CD8-positive, alpha-beta memory T cell (primary cell): ENCODE measurements around the gene ATAD3B. TPM values are rescaled to one million over a fixed set of nuclear protein-coding genes. Genes with fewer than 3 reads are reported as not detected.
"Not testable (repeated sequence)": the region's sequence is repeated elsewhere in the genome, so short reads cannot be mapped to it uniquely, and the experiment has no call there.

Experiments
- CTCF ChIA-PET: fragments of 350-600 bp; sonication (Branson Sonifier 250); formaldehyde crosslinking; loops from one replicate; lab custom pipeline; 2021; ENCODE audit warnings: antibody characterized with exemption; lab: Charles Lee
- POLR2A ChIA-PET: fragments of 350-600 bp; sonication (Branson Sonifier 250); formaldehyde crosslinking; loops from one replicate; lab custom pipeline; 2021; ENCODE audit warnings: antibody characterized with exemption; lab: Charles Lee
- DNase-seq, 5 donors: peaks; one replicate each; pipeline versions ENCODE4 v3.0.0 to v3.0.0-alpha.2; 2020 to 2022; ENCODE audit warnings: mixed read lengths in 1 of 5
- H3K27ac ChIP-seq: one replicate; pipeline ENCODE4 v1.7.0; 2013; ENCODE audit warnings: low read depth, mild to moderate bottlenecking, low read length, moderate library complexity
- H3K27me3 ChIP-seq: 2 replicates; pipeline ENCODE4 v1.7.0; 2013; ENCODE audit warnings: low read length, mild to moderate bottlenecking; ENCODE audit not compliant: insufficient read depth, poor library complexity, severe bottlenecking
- H3K36me3 ChIP-seq: 2 replicates; pipeline ENCODE4 v1.7.0; 2013; ENCODE audit warnings: mild to moderate bottlenecking, low read length, moderate library complexity; ENCODE audit not compliant: insufficient read depth
- H3K4me1 ChIP-seq: 2 replicates; pipeline ENCODE4 v1.7.0; 2013; ENCODE audit warnings: mild to moderate bottlenecking, low read length, moderate library complexity; ENCODE audit not compliant: insufficient read depth
- H3K4me3 ChIP-seq: 2 replicates; pipeline ENCODE4 v1.7.0; 2013; ENCODE audit warnings: mild to moderate bottlenecking, low read length
- H3K9me3 ChIP-seq: 2 replicates; pipeline ENCODE4 v1.7.0; 2013; ENCODE audit warnings: mild to moderate bottlenecking, low read length
- H3K27ac Mint-ChIP-seq, 8 donors: one replicate each; pipeline ENCODE4 v1.8.0; 2020 to 2021; ENCODE audit warnings: mixed read lengths in 8 of 8, mild to moderate bottlenecking in 6 of 8, inconsistent platforms in 3 of 8, moderate library complexity in 3 of 8
- H3K27me3 Mint-ChIP-seq, 2 donors: one replicate each; pipeline ENCODE4 v1.8.0; 2020 to 2021; ENCODE audit warnings: mixed read lengths in 2 of 2, mild to moderate bottlenecking in 1 of 2, moderate library complexity in 1 of 2
- H3K36me3 Mint-ChIP-seq, 3 donors: one replicate each; pipeline ENCODE4 v1.8.0; 2020 to 2021; ENCODE audit warnings: mixed read lengths in 3 of 3, inconsistent platforms in 1 of 3, mild to moderate bottlenecking in 1 of 3
- H3K4me1 Mint-ChIP-seq, 3 donors: one replicate each; pipeline ENCODE4 v1.8.0; 2020 to 2021; ENCODE audit warnings: mixed read lengths in 3 of 3, inconsistent platforms in 1 of 3, mild to moderate bottlenecking in 1 of 3
- H3K4me3 Mint-ChIP-seq, 7 donors: one replicate each; pipeline ENCODE4 v1.8.0; 2020 to 2021; ENCODE audit warnings: mixed read lengths in 7 of 7, mild to moderate bottlenecking in 6 of 7, moderate library complexity in 4 of 7, inconsistent platforms in 2 of 7
- H3K9me3 Mint-ChIP-seq, 5 donors: one replicate each; pipeline ENCODE4 v1.8.0; 2020 to 2022; ENCODE audit warnings: mixed read lengths in 5 of 5, mild to moderate bottlenecking in 3 of 5, moderate library complexity in 2 of 5, inconsistent platforms in 1 of 5
- polyA plus RNA-seq: library from polyadenylated mRNA; unstranded; fragments of 300-500 nt; fragmentation: Illumina TruSeq; gene quantifications from one replicate; pipeline ENCODE4 v1.2.3, GENCODE V29; 2021
- total RNA-seq, 2 experiments: library from RNA; stranded (reverse); gene quantifications; one replicate each; pipeline ENCODE4 v1.2.3, GENCODE V29; 2021

Gene ATAD3B
- total and polyA plus RNA-seq, 3 experiments from 2014 or later: 7.9 to 86.6 (median 81.6) TPM

GRCh38 chr1:1459711-1460110 is 11.9 kb upstream of the ATAD3B start:
- H3K36me3 ChIP-seq, H3K4me3 ChIP-seq, H3K27me3 ChIP-seq, H3K36me3 Mint-ChIP-seq, DNase-seq, H3K27ac Mint-ChIP-seq, H3K9me3 Mint-ChIP-seq, CTCF ChIA-PET, POLR2A ChIA-PET, H3K9me3 ChIP-seq, H3K4me1 Mint-ChIP-seq, H3K27me3 Mint-ChIP-seq, H3K4me3 Mint-ChIP-seq, H3K27ac ChIP-seq, H3K4me1 ChIP-seq: not testable (repeated sequence)

- Mint-ChIP-seq H3K4me3 (peak overlapping the region in 1 of 7 donors; percentile 23), H3K4me1 (no peaks in the 10 kb centered on the region), H3K36me3 (no peaks in the 10 kb centered on the region), H3K27ac (no peak overlapping the region), H3K9me3 (no peaks in the 10 kb centered on the region), H3K27me3 (peaks cover 2 to 8% of the 10 kb centered on the region in 2 donors)
- DNase-seq: no peak
- Histone ChIP-seq H3K4me3 (no peak overlapping the region), H3K27me3 (no peaks in the 10 kb centered on the region), H3K4me1 (no peaks in the 10 kb centered on the region), H3K9me3 (no peaks in the 10 kb centered on the region), H3K27ac (no peak overlapping the region), H3K36me3 (no peaks in the 10 kb centered on the region)
- POLR2A ChIA-PET: no interaction called here
- CTCF ChIA-PET: no interaction called here
Observed at GRCh38 chr1:1460540-1461130, 10.9 kb upstream of the ATAD3B start.

- CTCF ChIA-PET: no interaction called here
- H3K27me3 Mint-ChIP-seq: peaks cover 2 to 8% of the 10 kb centered on the region in 2 donors
- H3K4me3 ChIP-seq: no peak overlapping the region
- H3K9me3 Mint-ChIP-seq: no peaks in the 10 kb centered on the region
- H3K4me3 Mint-ChIP-seq: peak overlapping the region in 4 of 7 donors; percentile 2 to 73 (median 66)
- no peaks in the 10 kb centered on the region for H3K4me1 ChIP-seq
- POLR2A ChIA-PET: no interaction called here
- no peaks in the 10 kb centered on the region for H3K4me1 Mint-ChIP-seq
- H3K27ac Mint-ChIP-seq: peak overlapping the region in 3 of 8 donors; percentile 11 to 67 (median 61)
- no peak for DNase-seq
- H3K27me3 ChIP-seq: no peaks in the 10 kb centered on the region
- no peaks in the 10 kb centered on the region for H3K36me3 ChIP-seq
- no peaks in the 10 kb centered on the region for H3K36me3 Mint-ChIP-seq
- H3K27ac ChIP-seq: no peak overlapping the region
- no peaks in the 10 kb centered on the region for H3K9me3 ChIP-seq
Observed at GRCh38 chr1:1461721-1462317, 9.7 kb upstream of the ATAD3B start.

- Mint-ChIP-seq H3K4me3 (peak overlapping the region; percentile 2 to 73 (median 64)), H3K27ac (peak overlapping the region in 4 of 8 donors; percentile 11 to 97 (median 64)), H3K36me3 (no peaks in the 10 kb centered on the region), H3K4me1 (no peaks in the 10 kb centered on the region), H3K9me3 (no peaks in the 10 kb centered on the region), H3K27me3 (peaks cover 2 to 8% of the 10 kb centered on the region in 2 donors)
- peak in 2 of 5 donors; percentile 23 to 26 for DNase-seq
- H3K27ac ChIP-seq: no peak overlapping the region
- H3K4me3 ChIP-seq: no peak overlapping the region
- POLR2A ChIA-PET: no interaction called here
- CTCF ChIA-PET: no interaction called here
- H3K36me3 ChIP-seq: no peaks in the 10 kb centered on the region
- H3K27me3 ChIP-seq: no peaks in the 10 kb centered on the region
- no peaks in the 10 kb centered on the region for H3K9me3 ChIP-seq
- H3K4me1 ChIP-seq: no peaks in the 10 kb centered on the region
Observed at GRCh38 chr1:1462318-1462966, 9.1 kb upstream of the ATAD3B start.

- H3K27ac ChIP-seq: no peak overlapping the region
- no peak for DNase-seq
- H3K9me3 ChIP-seq: no peaks in the 10 kb centered on the region
- H3K36me3 Mint-ChIP-seq: no peaks in the 10 kb centered on the region
- H3K4me1 Mint-ChIP-seq: no peaks in the 10 kb centered on the region
- POLR2A ChIA-PET: no interaction called here
- no peak overlapping the region for H3K27ac Mint-ChIP-seq
- H3K4me3 Mint-ChIP-seq: no peak overlapping the region
- H3K9me3 Mint-ChIP-seq: no peaks in the 10 kb centered on the region
- no peaks in the 10 kb centered on the region for H3K27me3 ChIP-seq
- CTCF ChIA-PET: no interaction called here
- H3K4me3 ChIP-seq: no peak overlapping the region
- H3K4me1 ChIP-seq: no peaks in the 10 kb centered on the region
- peaks cover 2 to 8% of the 10 kb centered on the region in 2 donors for H3K27me3 Mint-ChIP-seq
- no peaks in the 10 kb centered on the region for H3K36me3 ChIP-seq
Observed at GRCh38 chr1:1463312-1463711, 8.3 kb upstream of the ATAD3B start.

GRCh38 chr1:1468196-1468985 is 3.2 kb upstream of the ATAD3B start:
- H3K27me3 ChIP-seq, H3K27me3 Mint-ChIP-seq, H3K27ac ChIP-seq, H3K4me3 ChIP-seq, H3K9me3 ChIP-seq, H3K36me3 ChIP-seq, H3K27ac Mint-ChIP-seq, H3K36me3 Mint-ChIP-seq, H3K9me3 Mint-ChIP-seq, POLR2A ChIA-PET, DNase-seq, CTCF ChIA-PET, H3K4me3 Mint-ChIP-seq: not testable (repeated sequence)
- H3K4me1 Mint-ChIP-seq: peaks cover 14 to 22% (median 19%) of the 10 kb centered on the region in 3 donors
- peaks cover 14% of the 10 kb centered on the region for H3K4me1 ChIP-seq

- H3K27me3 Mint-ChIP-seq: no peaks in the 10 kb centered on the region
- ChIA-PET POLR2A (interaction anchor here (0.6 kb wide), 1 partner anchor 101 kb away, joined by 4 read pairs; no protein-coding TSS in a partner anchor), CTCF (no interaction called here)
- Histone ChIP-seq H3K27ac (peak overlapping the region; percentile 70), H3K9me3 (no peaks in the 10 kb centered on the region), H3K4me3 (peak overlapping the region; percentile 63), H3K27me3 (no peaks in the 10 kb centered on the region), H3K36me3 (no peaks in the 10 kb centered on the region), H3K4me1 (peaks cover 14% of the 10 kb centered on the region)
- peak overlapping the region; percentile 84 to 97 (median 88) for H3K4me3 Mint-ChIP-seq
- peaks cover 0 to 5% (median 0%) of the 10 kb centered on the region in 3 donors for H3K36me3 Mint-ChIP-seq
- DNase-seq: peak in 1 of 5 donors; percentile 12
- peak overlapping the region; percentile 67 to 98 (median 94) for H3K27ac Mint-ChIP-seq
- H3K9me3 Mint-ChIP-seq: no peaks in the 10 kb centered on the region
- peaks cover 17 to 31% (median 19%) of the 10 kb centered on the region in 3 donors for H3K4me1 Mint-ChIP-seq
Observed at GRCh38 chr1:1470626-1471388, 758 bp upstream of the ATAD3B start.
